ENCODE measurements around the gene MKNK2.

The MKNK2 gene

DNA sequence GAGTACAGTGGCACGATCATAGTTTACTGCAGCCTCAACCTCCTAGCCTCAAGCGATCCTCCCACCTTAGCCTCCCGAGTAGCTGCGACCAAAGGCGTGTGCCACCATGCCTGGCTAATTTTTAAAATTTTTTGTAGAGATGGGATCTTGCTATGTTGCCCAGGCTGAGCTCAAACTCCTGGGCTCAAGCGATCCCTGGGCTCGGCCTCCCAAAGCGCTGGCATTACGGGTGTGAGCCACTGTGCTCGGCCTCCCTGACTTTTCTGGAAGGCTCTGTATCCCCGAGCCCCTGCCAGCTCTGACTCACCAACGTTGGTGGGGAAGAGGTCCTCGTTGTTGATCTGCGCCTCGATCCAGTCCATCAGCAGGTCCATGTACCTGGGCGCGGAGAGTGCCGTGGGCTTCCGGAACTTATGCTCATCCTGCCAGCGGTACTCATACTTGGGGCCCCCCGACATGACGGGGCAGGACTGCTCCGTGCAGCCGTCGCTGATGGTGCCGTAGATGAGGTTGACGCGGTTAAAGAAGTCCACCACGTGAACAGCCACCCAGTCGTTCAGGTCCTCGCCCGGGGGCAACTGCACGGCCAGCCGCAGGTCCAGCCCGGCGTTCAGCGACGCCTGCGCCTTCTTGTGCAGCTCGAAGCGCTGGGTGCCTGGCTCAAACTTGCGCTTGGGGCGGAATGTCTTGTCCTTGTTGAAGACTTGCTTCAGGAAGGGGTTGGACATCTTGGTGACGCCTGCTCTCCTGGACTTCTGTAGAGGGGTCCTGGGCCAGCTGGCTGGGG, 27.0 kb upstream of the MKNK2 start:
- Histone ChIP-seq H3K79me2 (ENCODE audit: insufficient read depth, low read length) (peaks cover 5% of the 10 kb centered on the region; the same call in 1 of the 2 replicates), H3K4me1 (ENCODE audit: insufficient read depth, low read length, severe bottlenecking) (peaks cover 77% of the 10 kb centered on the region), H3K27ac (ENCODE audit: low read depth, low read length, poor library complexity, severe bottlenecking) (peak overlapping the region; percentile 87), H3K9me3 (ENCODE audit: low read length) (no peaks in the 10 kb centered on the region), H3K4me3 (ENCODE audit: low read depth, low read length, poor library complexity, severe bottlenecking) (no peak overlapping the region), H3K9me2 (ENCODE audit: low read depth, low read length) (no peaks in the 10 kb centered on the region), H4K20me1 (ENCODE audit: insufficient read depth, low read length) (no peaks in the 10 kb centered on the region), H3K9ac (ENCODE audit: low read length) (no peak overlapping the region), H2AFZ (ENCODE audit: low read length) (no peak overlapping the region), H3K4me2 (ENCODE audit: low read length) (no peak overlapping the region), H3F3A (ENCODE audit: insufficient read depth, low read length) (no peaks in the 10 kb centered on the region), H3K27me3 (ENCODE audit: insufficient read depth, low read length) (no peaks in the 10 kb centered on the region), H3K36me3 (ENCODE audit: insufficient read depth, low read length) (peaks cover 58% of the 10 kb centered on the region)
- TF ChIP-seq EZH2 (IDR thresholded peaks at IDR 0.05; ENCODE audit: borderline replicate concordance, low read length): no peak
- TF ChIP-seq, protein P1, sequence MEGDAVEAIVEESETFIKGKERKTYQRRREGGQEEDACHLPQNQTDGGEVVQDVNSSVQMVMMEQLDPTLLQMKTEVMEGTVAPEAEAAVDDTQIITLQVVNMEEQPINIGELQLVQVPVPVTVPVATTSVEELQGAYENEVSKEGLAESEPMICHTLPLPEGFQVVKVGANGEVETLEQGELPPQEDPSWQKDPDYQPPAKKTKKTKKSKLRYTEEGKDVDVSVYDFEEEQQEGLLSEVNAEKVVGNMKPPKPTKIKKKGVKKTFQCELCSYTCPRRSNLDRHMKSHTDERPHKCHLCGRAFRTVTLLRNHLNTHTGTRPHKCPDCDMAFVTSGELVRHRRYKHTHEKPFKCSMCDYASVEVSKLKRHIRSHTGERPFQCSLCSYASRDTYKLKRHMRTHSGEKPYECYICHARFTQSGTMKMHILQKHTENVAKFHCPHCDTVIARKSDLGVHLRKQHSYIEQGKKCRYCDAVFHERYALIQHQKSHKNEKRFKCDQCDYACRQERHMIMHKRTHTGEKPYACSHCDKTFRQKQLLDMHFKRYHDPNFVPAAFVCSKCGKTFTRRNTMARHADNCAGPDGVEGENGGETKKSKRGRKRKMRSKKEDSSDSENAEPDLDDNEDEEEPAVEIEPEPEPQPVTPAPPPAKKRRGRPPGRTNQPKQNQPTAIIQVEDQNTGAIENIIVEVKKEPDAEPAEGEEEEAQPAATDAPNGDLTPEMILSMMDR (IDR thresholded peaks at IDR 0.05; ENCODE audit: low read length): no peak

DNA sequence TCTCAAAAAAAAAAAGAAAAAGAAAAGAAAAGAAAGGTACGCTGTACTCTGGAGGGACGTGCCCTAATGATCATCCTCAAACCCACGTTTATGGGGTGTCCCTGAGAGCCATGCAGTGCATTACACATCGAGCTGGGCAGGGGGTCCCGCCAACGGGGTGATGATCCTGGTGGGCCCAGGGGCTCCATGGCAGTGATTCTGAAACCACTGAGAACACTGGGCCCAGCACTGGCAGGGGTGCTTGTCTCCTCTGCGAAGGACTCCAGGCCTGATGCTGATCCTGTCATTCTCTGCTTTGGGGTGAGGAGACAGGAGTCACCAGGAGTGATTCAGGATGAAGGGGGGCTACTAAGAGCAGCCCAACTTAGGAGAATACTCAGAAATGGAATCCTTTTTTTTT, 26.4 kb upstream of the MKNK2 start:
- Histone ChIP-seq H3K27ac (ENCODE audit: low read depth, low read length, poor library complexity, severe bottlenecking) (peak overlapping the region; percentile 87), H2AFZ (ENCODE audit: low read length) (no peak overlapping the region), H4K20me1 (ENCODE audit: insufficient read depth, low read length) (no peaks in the 10 kb centered on the region), H3K4me1 (ENCODE audit: insufficient read depth, low read length, severe bottlenecking) (peaks cover 70% of the 10 kb centered on the region), H3K9ac (ENCODE audit: low read length) (no peak overlapping the region; the same call in 1 of the 2 replicates), H3K9me3 (ENCODE audit: low read length) (no peaks in the 10 kb centered on the region), H3K4me2 (ENCODE audit: low read length) (no peak overlapping the region), H3K79me2 (ENCODE audit: insufficient read depth, low read length) (peaks cover under 1% of the 10 kb centered on the region; the same call in 1 of the 2 replicates), H3K9me2 (ENCODE audit: low read depth, low read length) (no peaks in the 10 kb centered on the region), H3K36me3 (ENCODE audit: insufficient read depth, low read length) (peaks cover 64% of the 10 kb centered on the region), H3K4me3 (ENCODE audit: low read depth, low read length, poor library complexity, severe bottlenecking) (no peak overlapping the region), H3F3A (ENCODE audit: insufficient read depth, low read length) (no peaks in the 10 kb centered on the region), H3K27me3 (ENCODE audit: insufficient read depth, low read length) (no peaks in the 10 kb centered on the region)
- TF ChIP-seq EZH2 (IDR thresholded peaks at IDR 0.05; ENCODE audit: borderline replicate concordance, low read length): no peak
- TF ChIP-seq, protein P1 (IDR thresholded peaks at IDR 0.05; ENCODE audit: low read length): no peak

DNA sequence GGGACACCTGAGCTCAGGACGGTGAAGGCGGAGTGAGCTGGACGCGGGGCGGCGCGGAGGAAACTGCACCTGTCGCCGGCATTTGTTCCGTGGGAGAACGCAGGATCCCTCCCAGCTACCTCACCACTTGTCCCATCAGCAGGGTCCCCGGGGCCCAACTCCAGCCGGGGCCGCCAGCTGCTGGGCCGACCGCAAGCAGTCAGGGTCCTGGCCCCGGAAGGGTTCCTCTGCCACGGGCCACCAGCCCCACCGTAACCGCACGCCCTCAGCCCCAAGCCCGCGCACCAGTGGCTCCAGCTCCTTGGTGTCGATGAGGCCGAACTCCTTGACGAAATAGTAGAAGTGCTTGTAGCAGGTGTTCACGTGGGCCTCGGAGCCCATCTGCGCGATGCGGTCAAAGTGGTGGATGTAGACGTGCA, 25.5 kb upstream of the MKNK2 start:
- no peaks in the 10 kb centered on the region for H3K9me3 ChIP-seq (ENCODE audit: low read length)
- H3K9me2 ChIP-seq (ENCODE audit: low read depth, low read length): no peaks in the 10 kb centered on the region
- H3K79me2 ChIP-seq (ENCODE audit: insufficient read depth, low read length): no peaks in the 10 kb centered on the region
- TF ChIP-seq EZH2 (IDR thresholded peaks at IDR 0.05; ENCODE audit: borderline replicate concordance, low read length): no peak
- TF ChIP-seq, protein P1 (IDR thresholded peaks at IDR 0.05; ENCODE audit: low read length): no peak
- no peak overlapping the region for H3K4me3 ChIP-seq (ENCODE audit: low read depth, low read length, poor library complexity, severe bottlenecking)
- H2AFZ ChIP-seq (ENCODE audit: low read length): no peak overlapping the region
- peak overlapping the region; percentile 87 for H3K27ac ChIP-seq (ENCODE audit: low read depth, low read length, poor library complexity, severe bottlenecking)
- H3K27me3 ChIP-seq (ENCODE audit: insufficient read depth, low read length): no peaks in the 10 kb centered on the region
- H3K4me2 ChIP-seq (ENCODE audit: low read length): peak overlapping the region; percentile 29; the same call in 1 of the 2 replicates
- no peak overlapping the region; the same call in 1 of the 2 replicates for H3K9ac ChIP-seq (ENCODE audit: low read length)
- H3K36me3 ChIP-seq (ENCODE audit: insufficient read depth, low read length): peaks cover 69% of the 10 kb centered on the region
- H4K20me1 ChIP-seq (ENCODE audit: insufficient read depth, low read length): no peaks in the 10 kb centered on the region
- peaks cover 62% of the 10 kb centered on the region for H3K4me1 ChIP-seq (ENCODE audit: insufficient read depth, low read length, severe bottlenecking)
- no peaks in the 10 kb centered on the region for H3F3A ChIP-seq (ENCODE audit: insufficient read depth, low read length)

All from OCI-LY1 (cell line).